Neural crest cell (in vitro differentiated cells): ENCODE data around the gene ARHGEF26. TPM values are rescaled to one million over a fixed set of nuclear protein-coding genes. Genes with fewer than 3 reads are reported as not detected.

Experiments used
- DNase-seq: peaks from one replicate; pipeline ENCODE4 v3.0.0; 2021; ENCODE audit warnings: low read depth, mixed read lengths, low spot score
- H3K27ac Mint-ChIP-seq: one replicate; pipeline ENCODE4 v1.8.0; 2021; ENCODE audit warnings: mild to moderate bottlenecking, mixed read lengths; ENCODE audit not compliant: unreplicated experiment
- H3K27me3 Mint-ChIP-seq: 2 replicates; pipeline ENCODE4 v1.8.0; 2021; ENCODE audit warnings: low read depth, mild to moderate bottlenecking, mixed read lengths
- H3K36me3 Mint-ChIP-seq: 2 replicates; pipeline ENCODE4 v1.8.0; 2021; ENCODE audit warnings: low read depth, mild to moderate bottlenecking, mixed read lengths
- H3K4me1 Mint-ChIP-seq: 2 replicates; pipeline ENCODE4 v1.8.0; 2021; ENCODE audit warnings: mixed read lengths
- H3K4me3 Mint-ChIP-seq: one replicate; pipeline ENCODE4 v1.8.0; 2021; ENCODE audit warnings: mild to moderate bottlenecking, mixed read lengths
- H3K9me3 Mint-ChIP-seq: 2 replicates; pipeline ENCODE4 v1.8.0; 2021; ENCODE audit warnings: mixed read lengths
- long read RNA-seq: library from polyadenylated mRNA; unstranded; transcript quantifications from one replicate; pipeline ENCODE4 v2.0.0, GENCODE V29; 2020
- total RNA-seq: library from RNA; stranded (reverse); gene quantifications from 2 replicates; pipeline ENCODE4 v1.2.1, GENCODE V29; 2021
- TF ChIP-seq, protein P1 (sequence below): fragments of 200-600 bp; sonication (generic); conservative IDR thresholded peaks from 2 replicates; pipeline ENCODE4 v1.5.0; 2021; ENCODE audit warnings: antibody characterized with exemption, mild to moderate bottlenecking

The ARHGEF26 gene, protein sequence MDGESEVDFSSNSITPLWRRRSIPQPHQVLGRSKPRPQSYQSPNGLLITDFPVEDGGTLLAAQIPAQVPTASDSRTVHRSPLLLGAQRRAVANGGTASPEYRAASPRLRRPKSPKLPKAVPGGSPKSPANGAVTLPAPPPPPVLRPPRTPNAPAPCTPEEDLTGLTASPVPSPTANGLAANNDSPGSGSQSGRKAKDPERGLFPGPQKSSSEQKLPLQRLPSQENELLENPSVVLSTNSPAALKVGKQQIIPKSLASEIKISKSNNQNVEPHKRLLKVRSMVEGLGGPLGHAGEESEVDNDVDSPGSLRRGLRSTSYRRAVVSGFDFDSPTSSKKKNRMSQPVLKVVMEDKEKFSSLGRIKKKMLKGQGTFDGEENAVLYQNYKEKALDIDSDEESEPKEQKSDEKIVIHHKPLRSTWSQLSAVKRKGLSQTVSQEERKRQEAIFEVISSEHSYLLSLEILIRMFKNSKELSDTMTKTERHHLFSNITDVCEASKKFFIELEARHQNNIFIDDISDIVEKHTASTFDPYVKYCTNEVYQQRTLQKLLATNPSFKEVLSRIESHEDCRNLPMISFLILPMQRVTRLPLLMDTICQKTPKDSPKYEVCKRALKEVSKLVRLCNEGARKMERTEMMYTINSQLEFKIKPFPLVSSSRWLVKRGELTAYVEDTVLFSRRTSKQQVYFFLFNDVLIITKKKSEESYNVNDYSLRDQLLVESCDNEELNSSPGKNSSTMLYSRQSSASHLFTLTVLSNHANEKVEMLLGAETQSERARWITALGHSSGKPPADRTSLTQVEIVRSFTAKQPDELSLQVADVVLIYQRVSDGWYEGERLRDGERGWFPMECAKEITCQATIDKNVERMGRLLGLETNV
- 17.4 and 19.3 TPM in 2 replicates for total RNA-seq
- long read RNA-seq, partial matches to known transcripts = 5 of 7 reads
- long read RNA-seq, other reads (novel, unspliced or antisense) = 2 of 7 reads

DNA sequence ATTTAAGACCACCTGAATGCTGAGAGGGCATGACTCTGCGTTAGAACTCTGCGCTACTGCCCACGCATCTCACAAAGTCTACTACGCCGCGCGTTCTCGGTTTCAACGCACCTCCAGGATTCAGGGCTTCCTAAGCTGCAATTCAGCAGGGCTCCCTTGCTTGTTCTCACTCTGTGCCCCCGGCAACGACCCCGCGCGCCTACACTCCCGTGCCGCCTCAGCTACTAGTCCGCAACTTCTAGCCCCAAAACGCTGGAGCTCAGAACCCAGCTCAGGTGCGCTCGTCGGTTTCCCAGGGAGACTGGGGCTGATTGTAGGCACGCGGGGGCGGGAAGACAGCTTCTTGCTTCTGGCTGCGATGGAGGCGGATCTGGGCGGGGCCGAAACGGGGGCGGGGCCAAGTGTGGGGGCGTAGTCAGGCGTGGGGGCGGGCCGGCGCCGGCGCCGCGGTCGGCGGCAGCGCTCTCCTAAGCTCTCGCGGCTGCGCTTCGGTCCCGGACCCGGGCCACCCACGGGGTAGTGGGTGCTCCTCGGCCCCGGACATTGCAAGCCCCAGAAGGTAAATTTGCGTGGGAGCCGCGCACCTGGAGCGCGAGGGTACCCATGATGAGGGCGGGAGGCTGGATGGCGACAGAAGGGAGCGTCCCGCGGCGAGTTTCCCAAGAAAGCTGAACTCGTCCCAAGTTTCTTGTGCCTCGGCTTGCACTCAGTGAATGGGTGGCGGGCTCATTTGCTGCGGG, at the start of gene ARHGEF26:
ARHGEF26 (plus strand) TSS at position 430 of the 740 bp plus-strand sequence. CDS start 603 bp downstream, outside the sequence.
- Mint-ChIP-seq H3K4me3 (peak within 1 kb of the TSS; percentile 93), H3K4me1 (peaks cover 48% of the 10 kb centered on the region), H3K9me3 (no peaks in the 10 kb centered on the region), H3K27ac (peak within 1 kb of the TSS; percentile 91), H3K27me3 (peaks cover 12% of the 10 kb centered on the region), H3K36me3 (no peaks in the 10 kb centered on the region)
- TF ChIP-seq, protein P1, sequence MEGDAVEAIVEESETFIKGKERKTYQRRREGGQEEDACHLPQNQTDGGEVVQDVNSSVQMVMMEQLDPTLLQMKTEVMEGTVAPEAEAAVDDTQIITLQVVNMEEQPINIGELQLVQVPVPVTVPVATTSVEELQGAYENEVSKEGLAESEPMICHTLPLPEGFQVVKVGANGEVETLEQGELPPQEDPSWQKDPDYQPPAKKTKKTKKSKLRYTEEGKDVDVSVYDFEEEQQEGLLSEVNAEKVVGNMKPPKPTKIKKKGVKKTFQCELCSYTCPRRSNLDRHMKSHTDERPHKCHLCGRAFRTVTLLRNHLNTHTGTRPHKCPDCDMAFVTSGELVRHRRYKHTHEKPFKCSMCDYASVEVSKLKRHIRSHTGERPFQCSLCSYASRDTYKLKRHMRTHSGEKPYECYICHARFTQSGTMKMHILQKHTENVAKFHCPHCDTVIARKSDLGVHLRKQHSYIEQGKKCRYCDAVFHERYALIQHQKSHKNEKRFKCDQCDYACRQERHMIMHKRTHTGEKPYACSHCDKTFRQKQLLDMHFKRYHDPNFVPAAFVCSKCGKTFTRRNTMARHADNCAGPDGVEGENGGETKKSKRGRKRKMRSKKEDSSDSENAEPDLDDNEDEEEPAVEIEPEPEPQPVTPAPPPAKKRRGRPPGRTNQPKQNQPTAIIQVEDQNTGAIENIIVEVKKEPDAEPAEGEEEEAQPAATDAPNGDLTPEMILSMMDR = no peak
- DNase-seq = peak; percentile 85

DNA sequence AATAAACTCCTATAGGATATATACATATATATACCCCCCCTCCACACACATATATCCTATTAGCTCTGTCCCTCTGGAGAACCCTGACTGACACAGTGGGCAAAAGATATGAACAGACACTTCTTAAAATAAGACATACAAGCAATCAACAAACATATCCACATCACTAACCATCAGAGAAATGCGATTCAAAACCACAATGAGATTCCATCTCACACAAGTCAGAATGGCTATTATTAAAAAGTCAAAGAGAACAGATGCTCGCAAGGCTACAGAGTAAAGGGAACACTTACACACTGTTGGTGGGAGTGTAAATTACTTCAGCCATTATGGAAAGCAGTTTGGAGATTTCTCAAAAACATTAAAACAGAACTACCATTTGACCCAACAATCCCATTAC, 46.2 kb upstream of the ARHGEF26 start:
- Mint-ChIP-seq H3K9me3 (peaks cover 4% of the 10 kb centered on the region), H3K27me3 (no peaks in the 10 kb centered on the region), H3K4me3 (no peak overlapping the region), H3K27ac (no peak overlapping the region), H3K36me3 (no peaks in the 10 kb centered on the region), H3K4me1 (no peaks in the 10 kb centered on the region)
- no peak for DNase-seq
- TF ChIP-seq, protein P1 = no peak

DNA sequence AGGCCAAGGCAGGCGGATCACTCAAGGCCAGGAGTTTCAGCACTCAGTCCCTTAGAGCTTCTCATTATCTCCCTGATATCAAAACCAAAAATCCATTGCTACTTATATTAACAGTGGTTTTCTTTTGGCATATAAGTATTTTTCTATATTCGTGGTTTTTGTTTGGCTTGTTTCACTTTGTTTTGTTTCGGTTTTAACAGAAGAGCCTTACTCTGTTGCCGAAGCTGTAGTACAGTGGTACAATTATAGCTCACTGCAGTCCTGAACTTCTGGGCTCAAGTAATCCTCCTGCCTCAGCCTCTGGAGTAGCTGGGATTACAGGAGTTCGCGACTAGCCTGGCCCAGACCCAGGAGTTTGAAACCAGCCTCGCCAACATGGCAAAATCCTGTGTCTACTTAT, 42.5 kb upstream of the ARHGEF26 start:
- Mint-ChIP-seq H3K27ac (no peak overlapping the region), H3K9me3 (no peaks in the 10 kb centered on the region), H3K27me3 (no peaks in the 10 kb centered on the region), H3K36me3 (no peaks in the 10 kb centered on the region), H3K4me1 (no peaks in the 10 kb centered on the region), H3K4me3 (no peak overlapping the region)
- TF ChIP-seq, protein P1 = no peak
- DNase-seq = no peak

DNA sequence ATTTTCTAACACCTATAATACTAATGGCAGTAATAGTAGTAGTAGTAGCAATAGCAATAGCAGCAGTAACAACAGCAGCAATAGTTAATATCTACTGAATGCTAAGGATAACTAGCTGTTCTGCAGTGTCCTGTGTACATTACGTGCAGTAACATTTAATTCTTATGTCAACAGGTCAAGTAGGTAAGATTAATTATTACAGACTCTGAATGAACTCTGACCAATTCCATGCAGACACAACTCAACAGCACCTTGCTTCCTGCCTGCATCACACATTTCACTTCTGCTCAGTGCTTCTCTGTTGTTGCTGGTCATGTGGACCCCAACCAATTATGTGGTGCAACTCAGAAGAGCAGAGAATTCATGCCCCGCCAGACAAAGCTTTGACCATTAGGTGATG, 39.9 kb upstream of the ARHGEF26 start:
- Mint-ChIP-seq H3K27me3 (no peaks in the 10 kb centered on the region), H3K36me3 (no peaks in the 10 kb centered on the region), H3K27ac (no peak overlapping the region), H3K4me3 (no peak overlapping the region), H3K9me3 (no peaks in the 10 kb centered on the region), H3K4me1 (no peaks in the 10 kb centered on the region)
- TF ChIP-seq, protein P1 = no peak
- no peak for DNase-seq

DNA sequence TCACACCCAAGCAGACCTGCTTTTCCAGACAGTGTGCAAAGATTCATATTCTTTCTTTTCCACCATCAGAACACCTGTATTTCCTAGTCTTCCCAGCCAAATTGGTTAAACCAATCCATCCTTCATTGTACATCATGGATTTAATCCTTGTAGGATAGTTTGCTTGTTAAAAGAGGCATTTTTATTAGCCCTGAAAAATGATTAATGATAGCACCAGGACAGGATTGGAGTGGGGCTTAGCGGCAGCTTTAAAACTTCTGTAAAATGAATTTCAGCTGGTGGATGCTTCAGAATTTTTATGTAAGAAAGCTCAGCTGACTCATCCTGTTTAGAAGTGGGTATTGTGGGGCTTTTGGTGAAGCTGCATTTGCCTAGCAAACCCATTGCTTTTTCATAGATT, 36.1 kb upstream of the ARHGEF26 start:
- H3K9me3 Mint-ChIP-seq = peaks cover 6% of the 10 kb centered on the region
- TF ChIP-seq, protein P1 = no peak
- no peaks in the 10 kb centered on the region for H3K27me3 Mint-ChIP-seq
- peaks cover 3% of the 10 kb centered on the region for H3K36me3 Mint-ChIP-seq
- DNase-seq = no peak
- no peak overlapping the region for H3K4me3 Mint-ChIP-seq
- no peak overlapping the region for H3K27ac Mint-ChIP-seq
- no peaks in the 10 kb centered on the region for H3K4me1 Mint-ChIP-seq
